Esophagus squamous epithelium (tissue), 5 donors: Measurements from ENCODE around the gene ADGRG3. TPM values are rescaled to one million over a fixed set of nuclear protein-coding genes. Genes with fewer than 3 reads are reported as not detected.
"Not testable (repeated sequence)": the region's sequence is repeated elsewhere in the genome, so short reads cannot be mapped to it uniquely, and the experiment has no call there.

Source experiments
- DNase-seq: peaks from one replicate; lab custom pipeline; 2025; lab: John Stamatoyannopoulos, UW
- H3K27ac ChIP-seq, 4 donors: fragments of 200-600 bp; sonication (generic); one replicate each; pipeline ENCODE4 v1.5.1; 2016 to 2019; ENCODE audit warnings: mild to moderate bottlenecking in 1 of 4
- H3K27me3 ChIP-seq, 4 donors: fragments of 200-600 bp; sonication (generic); 1 replicate in 3 of 4; 2 replicates in 1 of 4; pipeline versions ENCODE4 v1.5.1 to v1.6.0; 2017 to 2021; ENCODE audit warnings: antibody characterized with exemption in 1 of 4
- H3K36me3 ChIP-seq, 3 donors: fragments of 200-600 bp; sonication (generic); one replicate each; pipeline ENCODE4 v1.5.1; 2016 to 2019
- H3K4me1 ChIP-seq, 3 donors: fragments of 200-600 bp; sonication (generic); one replicate each; pipeline ENCODE4 v1.5.1; 2017 to 2019
- H3K4me3 ChIP-seq, 4 donors: fragments of 200-600 bp; sonication (generic); 1 replicate in 3 of 4; 2 replicates in 1 of 4; pipeline ENCODE4 v1.5.1; 2016 to 2019; ENCODE audit warnings: mild to moderate bottlenecking in 2 of 4, moderate library complexity in 1 of 4
- H3K9me3 ChIP-seq, 3 donors: fragments of 200-600 bp; sonication (generic); one replicate each; pipeline ENCODE4 v1.5.1; 2016 to 2019
- CTCF ChIP-seq, 6 experiments: fragments of 450-650 bp in 4 of 6; fragments of 200-600 bp in 2 of 6; sonication (generic) in 2 of 6; IDR thresholded peaks; one replicate each; pipeline ENCODE4 v1.5.1; 2016 to 2019; ENCODE audit warnings: antibody characterized with exemption in 6 of 6, mild to moderate bottlenecking in 4 of 6, moderate library complexity in 4 of 6
- POLR2A ChIP-seq, 4 donors: fragments of 450-650 bp; IDR thresholded peaks; one replicate each; pipeline ENCODE4 v1.6.1; 2017; ENCODE audit warnings: antibody characterized with exemption in 4 of 4, mild to moderate bottlenecking in 4 of 4, moderate library complexity in 3 of 4
- WGBS, 2 donors: methylation state at CpG; one replicate each; pipeline ENCODE4 v1.1.5; 2018; 5-methylcytosine and 5-hydroxymethylcytosine counted together
- intact Hi-C: fragments of 100-400 bp; cut with DNase I; formaldehyde crosslinking; loops from one replicate; pipeline ENCODE4 v1.15.0; 2022
- total RNA-seq, 4 donors: library from RNA; depleted of rRNA; stranded (reverse); fragments of >200 nt; gene quantifications; one replicate each; pipeline ENCODE4 v1.1.0, GENCODE V29; 2016
- donor health status: DM: yes; HTN: yes; CAD: no.

The ADGRG3 gene
- total RNA-seq, 4 donors from 2014 or later = 1.5 to 3.9 (median 2.1) TPM; not detected in 1

GRCh38 chr16:57668630-57669475 is 747 bp downstream of the ADGRG3 start:
- no peak overlapping the region for H3K27ac ChIP-seq
- WGBS, 2 donors = 82 to 89% methylated on average over 10 to 14 of the region's 20 CpGs
- peaks cover 0 to 19% (median 4%) of the 10 kb centered on the region in 3 donors for H3K36me3 ChIP-seq
- intact Hi-C loops = no loop called here
- H3K4me1 ChIP-seq = no peaks in the 10 kb centered on the region
- peaks cover 0 to 16% (median 0%) of the 10 kb centered on the region in 4 donors for H3K27me3 ChIP-seq
- H3K4me3 ChIP-seq = no peak overlapping the region
- H3K9me3 ChIP-seq = no peaks in the 10 kb centered on the region
- TF ChIP-seq CTCF (IDR thresholded peaks at IDR 0.05) (no peak), POLR2A (IDR thresholded peaks at IDR 0.05) (no peak)
- DNase-seq = no peak

- TF ChIP-seq POLR2A (IDR thresholded peaks at IDR 0.05) (no peak), CTCF (IDR thresholded peaks at IDR 0.05) (no peak)
- peaks cover 0 to 22% (median 0%) of the 10 kb centered on the region in 4 donors for H3K27me3 ChIP-seq
- H3K4me1 ChIP-seq = no peaks in the 10 kb centered on the region
- intact Hi-C loops = no loop called here
- no peak overlapping the region for H3K27ac ChIP-seq
- H3K36me3 ChIP-seq = peaks cover 0 to 11% (median 0%) of the 10 kb centered on the region in 3 donors
- 72 to 77% methylated on average over 5 to 9 of the region's 12 CpGs for WGBS, 2 donors
- no peak overlapping the region for H3K4me3 ChIP-seq
- H3K9me3 ChIP-seq = no peaks in the 10 kb centered on the region
- no peak for DNase-seq
These were observed 1.5 kb downstream of the ADGRG3 start for GRCh38 chr16:57669476-57670162.

- no peak overlapping the region for H3K4me3 ChIP-seq
- TF ChIP-seq POLR2A (IDR thresholded peaks at IDR 0.05) (no peak), CTCF (IDR thresholded peaks at IDR 0.05) (no peak)
- WGBS, 2 donors = 46 to 52% methylated on average over 4 of the region's 4 CpGs
These were observed 2.1 kb downstream of the ADGRG3 start for GRCh38 chr16:57670196-57670595.

GRCh38 chr16:57671451-57671850 is 3.3 kb downstream of the ADGRG3 start:
- 67 to 83% methylated on average over 5 to 7 of the region's 7 CpGs for WGBS, 2 donors
- intact Hi-C loops, H3K36me3 ChIP-seq, DNase-seq, H3K4me3 ChIP-seq, H3K27ac ChIP-seq, H3K4me1 ChIP-seq, H3K9me3 ChIP-seq: not testable (repeated sequence)
- peaks cover 0 to 22% (median 0%) of the 10 kb centered on the region in 4 donors for H3K27me3 ChIP-seq

More at GRCh38 chr16:57670196-57670595, 2.1 kb downstream of the ADGRG3 start:
- Histone ChIP-seq H3K4me1 (no peaks in the 10 kb centered on the region), H3K9me3 (no peaks in the 10 kb centered on the region), H3K27me3 (peaks cover 0 to 22% (median 0%) of the 10 kb centered on the region in 4 donors), H3K36me3 (peaks cover 0 to 5% (median 0%) of the 10 kb centered on the region in 3 donors), H3K27ac (no peak overlapping the region)
- DNase-seq = no peak
- intact Hi-C loops = no loop called here

GRCh38 chr16:57672416-57672815 is 4.3 kb downstream of the ADGRG3 start:
- Histone ChIP-seq H3K4me1 (peaks cover 0 to 6% (median 0%) of the 10 kb centered on the region in 3 donors), H3K9me3 (no peaks in the 10 kb centered on the region), H3K4me3 (no peak overlapping the region), H3K27me3 (peaks cover 0 to 22% (median 0%) of the 10 kb centered on the region in 4 donors), H3K27ac (no peak overlapping the region), H3K36me3 (no peaks in the 10 kb centered on the region)
- TF ChIP-seq POLR2A (IDR thresholded peaks at IDR 0.05) = no peak
- TF ChIP-seq CTCF (IDR thresholded peaks at IDR 0.05) = no peak
- intact Hi-C loops = no loop called here
- 27 to 73% methylated on average over 3 of the region's 3 CpGs for WGBS, 2 donors
- DNase-seq = no peak
